ENCODE results near the gene DAB1.

GRCh38 chr1:57307392-57308170, 116.3 kb downstream of the DAB1 start:
- TF ChIP-seq CTCF (IDR thresholded peaks at IDR 0.05; ENCODE audit: insufficient read depth, low read depth, low read length) (no peak), EZH2 (IDR thresholded peaks at IDR 0.05; ENCODE audit: insufficient read depth, low read length) (no peak)

Data from astrocyte (in vitro differentiated cells and primary cell).